Tibial artery (tissue), 4 donors: Measurements from ENCODE around the gene SUSD2.

Experiments
- DNase-seq, 2 donors: peaks; one replicate each; pipeline ENCODE4 v3.0.0-alpha.2; 2019
- H3K27ac ChIP-seq, 2 donors: fragments of 200-600 bp; sonication (generic) in 1 of 2; 1 replicate in 1 of 2; 2 replicates in 1 of 2; pipeline ENCODE4 v1.5.1; 2018 to 2019; ENCODE audit warnings: mild to moderate bottlenecking in 1 of 2
- H3K27me3 ChIP-seq, 2 donors: fragments of 200-600 bp; sonication (generic) in 1 of 2; one replicate each; pipeline versions ENCODE4 v1.5.1 to v1.6.0; 2016 to 2019
- H3K36me3 ChIP-seq, 3 donors: fragments of 200-600 bp; sonication (generic) in 2 of 3; one replicate each; pipeline ENCODE4 v1.5.1; 2016 to 2019; ENCODE audit warnings: mild to moderate bottlenecking in 2 of 3
- H3K4me1 ChIP-seq, 4 donors: fragments of 200-600 bp; sonication (generic) in 2 of 4; 1 replicate in 3 of 4; 2 replicates in 1 of 4; pipeline ENCODE4 v1.5.1; 2016 to 2019
- H3K4me3 ChIP-seq, 2 donors: fragments of 200-600 bp; sonication (generic) in 1 of 2; 1 replicate in 1 of 2; 2 replicates in 1 of 2; pipeline ENCODE4 v1.5.1; 2018 to 2019; ENCODE audit warnings: mild to moderate bottlenecking in 2 of 2
- H3K9me3 ChIP-seq, 3 donors: fragments of 200-600 bp; sonication (generic) in 1 of 3; one replicate each; pipeline ENCODE4 v1.5.1; 2016 to 2019
- intact Hi-C: fragments of 100-400 bp; cut with DNase I; formaldehyde crosslinking; loops from one replicate; pipeline ENCODE4 v1.15.0; 2023; ENCODE audit warnings: low total_unique reads
- TF ChIP-seq, protein P1 (sequence below), 2 experiments: fragments of 200-600 bp in 1 of 2; fragments of 450-650 bp in 1 of 2; IDR thresholded peaks; one replicate each; pipeline ENCODE4 v1.5.1; 2017 to 2019; ENCODE audit warnings: antibody characterized with exemption in 2 of 2, mild to moderate bottlenecking in 1 of 2, moderate library complexity in 1 of 2

Gene SUSD2

DNA sequence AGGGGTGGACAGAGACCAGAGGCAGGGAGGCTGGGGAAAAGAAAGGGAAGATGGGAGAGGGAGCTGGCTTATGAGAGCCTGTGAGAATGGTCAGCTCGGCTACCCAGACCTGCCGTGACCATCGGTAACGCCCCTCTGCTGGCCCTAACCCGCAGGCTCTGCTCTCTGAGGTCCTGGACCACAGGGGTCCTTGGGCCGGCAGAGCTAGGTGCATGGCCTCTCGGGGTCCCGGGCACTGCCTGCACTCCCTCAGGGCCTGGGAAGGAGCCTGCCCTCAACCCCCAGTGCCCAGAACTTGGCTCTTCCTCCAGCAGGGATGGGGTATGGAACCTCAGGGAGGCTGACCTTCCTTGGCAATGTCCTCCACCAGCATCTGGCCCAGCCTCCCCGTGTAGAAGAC, 50.4 kb downstream of the SUSD2 start:
- DNase-seq: no peak
- Histone ChIP-seq H3K4me3 (no peak overlapping the region), H3K36me3 (peaks cover 0 to 27% (median 9%) of the 10 kb centered on the region in 3 donors), H3K27ac (no peak overlapping the region), H3K27me3 (no peaks in the 10 kb centered on the region), H3K9me3 (no peaks in the 10 kb centered on the region), H3K4me1 (no peaks in the 10 kb centered on the region)
- TF ChIP-seq, protein P1, sequence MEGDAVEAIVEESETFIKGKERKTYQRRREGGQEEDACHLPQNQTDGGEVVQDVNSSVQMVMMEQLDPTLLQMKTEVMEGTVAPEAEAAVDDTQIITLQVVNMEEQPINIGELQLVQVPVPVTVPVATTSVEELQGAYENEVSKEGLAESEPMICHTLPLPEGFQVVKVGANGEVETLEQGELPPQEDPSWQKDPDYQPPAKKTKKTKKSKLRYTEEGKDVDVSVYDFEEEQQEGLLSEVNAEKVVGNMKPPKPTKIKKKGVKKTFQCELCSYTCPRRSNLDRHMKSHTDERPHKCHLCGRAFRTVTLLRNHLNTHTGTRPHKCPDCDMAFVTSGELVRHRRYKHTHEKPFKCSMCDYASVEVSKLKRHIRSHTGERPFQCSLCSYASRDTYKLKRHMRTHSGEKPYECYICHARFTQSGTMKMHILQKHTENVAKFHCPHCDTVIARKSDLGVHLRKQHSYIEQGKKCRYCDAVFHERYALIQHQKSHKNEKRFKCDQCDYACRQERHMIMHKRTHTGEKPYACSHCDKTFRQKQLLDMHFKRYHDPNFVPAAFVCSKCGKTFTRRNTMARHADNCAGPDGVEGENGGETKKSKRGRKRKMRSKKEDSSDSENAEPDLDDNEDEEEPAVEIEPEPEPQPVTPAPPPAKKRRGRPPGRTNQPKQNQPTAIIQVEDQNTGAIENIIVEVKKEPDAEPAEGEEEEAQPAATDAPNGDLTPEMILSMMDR (IDR thresholded peaks at IDR 0.05): no peak
- intact Hi-C loops: no loop called here

DNA sequence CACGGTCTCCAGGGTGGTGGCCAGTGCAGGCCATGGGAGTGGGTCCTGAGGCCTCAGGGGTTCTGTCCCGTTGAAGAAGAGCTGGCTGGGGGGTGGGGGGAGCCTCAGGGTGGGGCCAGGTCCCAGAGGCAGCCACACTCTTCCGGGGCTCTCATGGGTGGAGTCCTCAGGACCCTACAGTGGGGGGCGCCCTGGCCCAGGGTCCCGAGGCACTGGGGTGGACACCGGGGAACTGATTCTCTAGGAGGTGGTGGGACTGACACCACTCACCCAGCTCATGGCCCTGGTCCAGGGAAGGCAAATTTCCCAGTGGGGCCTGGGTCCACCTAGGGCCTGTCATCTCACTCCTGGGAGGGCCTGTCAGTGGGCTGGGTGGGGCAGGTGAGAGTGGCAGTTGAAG, 50.8 kb downstream of the SUSD2 start:
- no peak overlapping the region for H3K27ac ChIP-seq
- H3K9me3 ChIP-seq: no peaks in the 10 kb centered on the region
- H3K4me3 ChIP-seq: no peak overlapping the region
- peaks cover 0 to 27% (median 9%) of the 10 kb centered on the region in 3 donors for H3K36me3 ChIP-seq
- TF ChIP-seq, protein P1 (IDR thresholded peaks at IDR 0.05): no peak
- H3K4me1 ChIP-seq: no peaks in the 10 kb centered on the region
- DNase-seq: no peak
- intact Hi-C loops: no loop called here
- H3K27me3 ChIP-seq: no peaks in the 10 kb centered on the region

DNA sequence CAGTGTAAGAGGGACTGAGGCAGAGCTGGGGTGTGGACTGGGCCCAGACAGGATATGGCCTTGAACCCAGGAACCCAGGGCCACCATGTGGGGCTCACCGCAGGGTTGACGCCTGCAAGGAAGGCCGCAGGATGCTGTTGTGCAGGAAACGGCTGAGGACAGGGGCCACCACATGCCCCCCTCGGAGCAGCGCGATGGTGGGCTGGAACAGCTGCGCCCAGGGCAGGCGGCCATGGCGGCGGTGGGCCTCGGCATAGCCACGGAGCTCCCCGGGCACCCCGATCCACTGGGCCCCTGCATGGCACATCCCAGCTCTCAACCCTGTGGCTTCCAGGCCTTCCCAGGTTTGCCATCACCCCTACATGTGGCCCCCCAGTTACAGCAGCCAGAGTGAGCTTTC, 51.4 kb downstream of the SUSD2 start:
- Histone ChIP-seq H3K27ac (no peak overlapping the region), H3K9me3 (no peaks in the 10 kb centered on the region), H3K36me3 (peaks cover 0 to 27% (median 9%) of the 10 kb centered on the region in 3 donors), H3K4me3 (no peak overlapping the region), H3K27me3 (no peaks in the 10 kb centered on the region), H3K4me1 (no peaks in the 10 kb centered on the region)
- DNase-seq: no peak
- intact Hi-C loops: no loop called here
- TF ChIP-seq, protein P1 (IDR thresholded peaks at IDR 0.05): no peak

DNA sequence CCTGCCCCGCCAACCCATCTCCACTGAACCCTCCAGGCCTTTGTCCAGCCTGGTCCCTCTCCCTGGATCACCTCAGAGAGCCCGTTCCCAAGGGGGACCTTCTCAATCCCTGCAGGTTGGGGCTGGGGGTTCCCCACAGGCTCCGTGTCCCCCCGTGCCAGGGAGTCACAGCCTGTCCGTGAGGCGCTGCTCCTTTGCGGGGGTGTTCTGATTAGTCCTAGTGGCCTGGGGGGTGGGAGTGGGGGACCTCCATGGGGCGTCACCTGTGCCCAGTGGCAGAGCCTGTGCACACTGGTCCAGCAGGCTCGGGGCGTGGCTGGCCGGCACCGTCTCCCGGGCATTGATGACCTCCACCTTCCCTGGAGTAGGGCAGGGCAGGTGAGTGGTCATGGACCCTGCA, 51.9 kb downstream of the SUSD2 start:
- TF ChIP-seq, protein P1 (IDR thresholded peaks at IDR 0.05): no peak
- Histone ChIP-seq H3K9me3 (no peaks in the 10 kb centered on the region), H3K27me3 (no peaks in the 10 kb centered on the region), H3K4me1 (no peaks in the 10 kb centered on the region), H3K4me3 (no peak overlapping the region), H3K36me3 (peaks cover 0 to 27% (median 9%) of the 10 kb centered on the region in 3 donors), H3K27ac (no peak overlapping the region)
- intact Hi-C loops: no loop called here
- no peak for DNase-seq

- H3K4me1 ChIP-seq: no peaks in the 10 kb centered on the region
- no peaks in the 10 kb centered on the region for H3K27me3 ChIP-seq
- intact Hi-C loops: no loop called here
- peaks cover 0 to 22% (median 6%) of the 10 kb centered on the region in 3 donors for H3K36me3 ChIP-seq
- H3K9me3 ChIP-seq: no peaks in the 10 kb centered on the region
- TF ChIP-seq, protein P1 (IDR thresholded peaks at IDR 0.05): no peak
- no peak overlapping the region for H3K27ac ChIP-seq
- H3K4me3 ChIP-seq: no peak overlapping the region
- no peak for DNase-seq
Measured at GRCh38 chr22:24233816-24234215, 52.5 kb downstream of the SUSD2 start.

DNA sequence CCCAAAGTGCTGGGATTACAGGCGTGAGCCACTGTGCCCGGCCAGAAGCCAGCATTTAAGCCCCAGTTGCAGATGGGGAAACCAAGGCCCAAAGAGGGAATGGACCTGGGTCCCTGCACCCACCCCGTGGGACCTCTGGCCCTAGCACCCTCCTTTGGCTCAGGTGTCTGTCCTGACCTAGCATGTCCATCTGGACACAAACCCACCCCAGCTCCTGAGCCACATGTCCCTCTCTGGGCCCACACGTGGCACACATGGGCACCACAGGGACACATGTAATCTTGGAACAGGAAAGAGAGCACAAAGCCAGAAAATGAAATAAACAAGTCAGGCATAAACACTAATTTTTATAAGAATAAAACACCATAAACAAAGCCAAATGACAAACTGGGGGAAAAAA, 54.0 kb downstream of the SUSD2 start:
- DNase-seq: no peak
- peaks cover 0 to 18% (median 0%) of the 10 kb centered on the region in 3 donors for H3K36me3 ChIP-seq
- H3K27me3 ChIP-seq: no peaks in the 10 kb centered on the region
- intact Hi-C loops: no loop called here
- H3K4me1 ChIP-seq: no peaks in the 10 kb centered on the region
- no peak overlapping the region for H3K4me3 ChIP-seq
- H3K9me3 ChIP-seq: no peaks in the 10 kb centered on the region
- TF ChIP-seq, protein P1 (IDR thresholded peaks at IDR 0.05): no peak
- no peak overlapping the region for H3K27ac ChIP-seq
